ENCODE measurements around the gene MAB21L3. TPM values are rescaled to one million over a fixed set of nuclear protein-coding genes. Genes with fewer than 3 reads are reported as not detected.

The MAB21L3 gene
- total RNA-seq: not detected

DNA sequence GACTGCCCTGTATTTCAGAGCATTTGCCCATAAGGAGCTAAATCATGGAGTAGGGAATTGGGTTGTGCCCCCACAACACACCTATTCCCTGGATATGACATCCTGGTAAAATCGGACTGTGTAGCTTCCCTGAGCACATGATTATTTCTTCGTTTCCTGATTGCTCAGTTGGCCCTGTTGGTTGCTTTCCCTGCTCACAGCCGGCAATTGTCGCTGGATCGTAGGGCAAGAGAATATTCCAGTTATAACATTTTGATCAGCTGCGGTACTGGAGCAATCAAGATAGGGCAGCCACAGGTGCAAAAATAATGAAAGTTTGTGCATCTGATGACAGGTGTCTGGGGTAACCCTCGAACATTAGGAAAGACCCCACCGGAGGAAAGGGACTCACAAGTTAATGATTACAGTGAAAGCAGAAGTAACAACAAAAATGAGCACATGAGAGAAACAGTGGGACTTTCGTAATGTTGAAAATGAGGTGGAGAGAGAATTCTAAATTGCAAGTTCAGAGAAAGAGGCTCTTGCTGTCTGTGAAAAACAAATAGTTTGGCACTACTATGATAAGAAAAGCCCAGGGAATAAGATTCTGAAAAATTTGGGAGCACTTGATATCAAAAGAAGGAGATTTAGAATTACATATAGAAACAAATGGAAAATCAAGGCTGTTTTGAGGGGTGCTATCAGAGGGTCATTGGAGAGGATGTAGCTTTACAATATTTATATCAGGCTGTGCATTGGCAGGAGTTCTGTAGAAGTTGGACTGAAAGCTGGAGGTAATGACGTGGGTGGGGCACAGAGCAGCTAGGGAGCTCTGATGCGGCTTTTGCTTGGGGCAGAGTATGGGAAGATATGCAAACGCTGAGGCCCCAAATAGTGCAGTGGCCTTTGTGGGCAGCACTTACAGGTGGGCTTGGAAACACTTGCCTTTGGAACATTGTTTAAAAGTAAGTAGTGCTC lies at the start of gene MAB21L3:
Gene MAB21L3, plus strand, starts transcription at position 833 of the 957 bp plus-strand sequence. CDS start 1,217 bp downstream, outside the sequence.
- Mint-ChIP-seq H3K27ac (no peak within 1 kb of the TSS), H3K36me3 (ENCODE audit: low read depth) (no peaks in the 10 kb centered on the region), H3K9me3 (ENCODE audit: insufficient read depth) (no peaks in the 10 kb centered on the region), H3K4me3 (no peak within 1 kb of the TSS), H3K27me3 (ENCODE audit: low read depth) (peaks cover 15% of the 10 kb centered on the region), H3K4me1 (ENCODE audit: low read depth) (no peaks in the 10 kb centered on the region)
- ATAC-seq (no peak), DNase-seq (no peak)
- ChIA-PET CTCF (no interaction called here), POLR2A (no interaction called here)

DNA sequence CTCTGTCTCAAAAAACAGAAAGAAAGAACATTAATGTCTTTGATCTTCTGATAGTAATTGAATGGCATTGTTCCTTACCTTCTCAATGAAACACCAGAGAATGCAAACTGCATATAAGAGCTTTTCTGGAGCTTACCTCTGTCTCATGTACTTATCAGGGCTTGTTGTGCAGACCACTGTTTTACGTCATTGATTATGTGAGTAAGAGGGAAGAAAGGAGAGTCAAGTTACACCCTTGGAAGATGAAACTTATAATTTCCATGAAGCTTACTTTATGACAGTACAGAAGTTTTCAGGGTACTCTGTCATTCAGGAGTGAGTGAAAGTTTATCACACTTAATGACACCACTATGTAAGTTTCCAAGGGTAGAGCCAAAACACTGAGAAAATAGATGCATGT lies 49.0 kb upstream of the MAB21L3 start:
- no peaks in the 10 kb centered on the region for H3K9me3 Mint-ChIP-seq (ENCODE audit: insufficient read depth)
- ChIA-PET CTCF (no interaction called here), POLR2A (no interaction called here)
- no peak overlapping the region for H3K27ac Mint-ChIP-seq
- H3K36me3 Mint-ChIP-seq (ENCODE audit: low read depth): no peaks in the 10 kb centered on the region
- H3K4me1 Mint-ChIP-seq (ENCODE audit: low read depth): no peaks in the 10 kb centered on the region
- peaks cover 14% of the 10 kb centered on the region for H3K27me3 Mint-ChIP-seq (ENCODE audit: low read depth)
- ATAC-seq (no peak), DNase-seq (no peak)
- no peak overlapping the region for H3K4me3 Mint-ChIP-seq

DNA sequence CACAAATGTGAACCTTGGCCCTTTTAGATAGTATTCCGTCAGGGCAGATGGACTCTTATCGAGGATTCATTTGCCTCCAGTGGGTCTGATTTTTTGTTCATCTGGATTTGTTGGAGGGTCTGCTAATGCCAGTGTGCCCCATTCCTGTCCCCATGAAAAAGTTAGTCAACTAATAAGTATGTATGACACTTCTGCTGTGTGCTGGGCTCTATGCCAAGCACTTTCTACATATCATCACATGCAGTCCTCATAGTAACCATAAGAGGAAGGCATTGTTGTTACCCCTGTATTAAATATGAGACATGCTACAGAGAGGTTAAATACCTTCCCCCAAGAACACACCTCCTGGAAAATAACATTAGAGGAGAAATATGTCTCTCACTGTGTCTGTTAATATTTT lies 46.6 kb upstream of the MAB21L3 start:
- H3K27me3 Mint-ChIP-seq (ENCODE audit: low read depth): peaks cover 14% of the 10 kb centered on the region
- H3K4me1 Mint-ChIP-seq (ENCODE audit: low read depth): no peaks in the 10 kb centered on the region
- ATAC-seq: no peak
- no peaks in the 10 kb centered on the region for H3K9me3 Mint-ChIP-seq (ENCODE audit: insufficient read depth)
- ChIA-PET CTCF (no interaction called here), POLR2A (no interaction called here)
- H3K4me3 Mint-ChIP-seq: no peak overlapping the region
- no peak for DNase-seq
- H3K27ac Mint-ChIP-seq: no peak overlapping the region
- H3K36me3 Mint-ChIP-seq (ENCODE audit: low read depth): no peaks in the 10 kb centered on the region

DNA sequence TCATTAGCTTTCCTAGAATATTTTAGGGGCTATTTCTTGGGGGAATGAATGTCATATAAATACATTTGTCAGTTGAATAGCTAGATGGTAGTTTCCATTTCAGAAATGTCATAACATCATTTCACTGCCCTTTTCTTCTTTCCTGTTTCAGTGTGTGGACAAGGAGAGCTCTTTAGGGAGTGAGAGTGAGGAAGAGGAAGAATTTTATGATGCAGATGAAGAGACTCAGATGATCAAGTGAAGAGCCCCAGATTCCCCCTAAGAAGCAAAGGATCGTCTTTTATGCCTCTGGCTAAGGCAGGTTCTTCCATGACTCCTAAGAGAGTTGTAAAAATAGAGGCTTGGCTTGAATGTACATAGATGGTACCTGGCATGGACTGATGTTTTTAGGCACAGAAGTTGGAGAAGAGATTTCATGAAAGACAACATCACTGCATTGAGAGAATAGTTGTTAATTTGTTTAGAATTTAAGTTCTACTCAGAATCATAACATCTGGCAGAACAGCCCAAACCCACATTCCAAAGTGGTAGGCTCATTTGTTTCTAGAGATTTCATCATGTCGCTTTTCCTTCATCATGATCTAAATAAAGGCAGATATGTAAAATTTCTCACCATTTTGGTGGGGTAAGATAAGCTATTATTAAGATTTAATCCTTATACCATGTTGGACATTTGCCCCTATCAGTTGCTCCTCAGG lies 44.2 kb upstream of the MAB21L3 start:
- Mint-ChIP-seq H3K27ac (no peak overlapping the region), H3K4me1 (ENCODE audit: low read depth) (no peaks in the 10 kb centered on the region), H3K36me3 (ENCODE audit: low read depth) (no peaks in the 10 kb centered on the region), H3K9me3 (ENCODE audit: insufficient read depth) (no peaks in the 10 kb centered on the region), H3K4me3 (no peak overlapping the region), H3K27me3 (ENCODE audit: low read depth) (peaks cover 12% of the 10 kb centered on the region)
- DNase-seq (no peak), ATAC-seq (no peak)
- CTCF ChIA-PET: no interaction called here
- POLR2A ChIA-PET: no interaction called here

- Mint-ChIP-seq H3K4me3 (no peak overlapping the region), H3K27me3 (ENCODE audit: low read depth) (peaks cover 12% of the 10 kb centered on the region), H3K4me1 (ENCODE audit: low read depth) (no peaks in the 10 kb centered on the region), H3K9me3 (ENCODE audit: insufficient read depth) (no peaks in the 10 kb centered on the region), H3K36me3 (ENCODE audit: low read depth) (no peaks in the 10 kb centered on the region), H3K27ac (no peak overlapping the region)
- DNase-seq (no peak), ATAC-seq (no peak)
- CTCF ChIA-PET: no interaction called here
- POLR2A ChIA-PET: no interaction called here
Measured at GRCh38 chr1:116067566-116067890, 43.7 kb upstream of the MAB21L3 start.

DNA sequence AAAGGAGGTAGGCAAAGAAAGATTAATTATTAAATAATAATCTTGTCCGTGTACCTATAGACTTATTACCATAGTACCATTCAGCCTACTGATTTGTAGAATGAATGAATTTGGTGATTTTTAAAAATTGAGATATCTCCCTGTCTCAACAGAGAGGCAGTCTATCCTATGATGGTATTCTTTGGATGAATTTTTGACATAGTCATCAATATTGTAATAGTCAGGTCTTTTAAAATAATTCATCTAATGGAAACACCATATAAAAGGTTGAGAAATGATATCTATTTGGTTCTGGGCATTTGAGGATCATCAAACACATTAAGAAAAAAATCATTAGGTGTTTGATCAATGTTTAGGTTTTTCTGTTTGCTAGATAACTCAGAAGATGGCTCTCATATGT lies 35.6 kb upstream of the MAB21L3 start:
- no peak overlapping the region for H3K27ac Mint-ChIP-seq
- CTCF ChIA-PET: no interaction called here
- DNase-seq (no peak), ATAC-seq (no peak)
- no peak overlapping the region for H3K4me3 Mint-ChIP-seq
- no peaks in the 10 kb centered on the region for H3K36me3 Mint-ChIP-seq (ENCODE audit: low read depth)
- POLR2A ChIA-PET: no interaction called here
- peaks cover 5% of the 10 kb centered on the region for H3K27me3 Mint-ChIP-seq (ENCODE audit: low read depth)
- no peaks in the 10 kb centered on the region for H3K9me3 Mint-ChIP-seq (ENCODE audit: insufficient read depth)
- no peaks in the 10 kb centered on the region for H3K4me1 Mint-ChIP-seq (ENCODE audit: low read depth)

DNA sequence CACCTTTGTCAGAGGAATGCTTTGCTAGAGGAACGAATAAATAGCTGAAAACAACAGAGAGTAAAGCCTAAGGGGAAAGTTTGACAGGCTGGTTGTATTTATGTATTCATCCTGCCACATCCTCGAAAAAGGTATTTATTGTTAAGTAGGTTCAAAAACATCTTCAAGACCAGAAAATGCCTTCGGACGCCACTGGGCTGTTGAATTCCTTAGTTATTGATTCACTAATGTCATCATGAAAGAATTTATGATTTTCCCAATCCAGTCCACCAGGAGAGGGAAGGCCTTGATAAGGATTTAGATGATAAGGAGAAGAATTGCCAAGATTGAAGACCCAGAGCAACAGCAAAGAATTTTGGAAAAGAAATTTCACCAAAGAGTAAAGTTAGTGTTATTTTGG lies 35.2 kb upstream of the MAB21L3 start:
- DNase-seq (no peak), ATAC-seq (no peak)
- Mint-ChIP-seq H3K9me3 (ENCODE audit: insufficient read depth) (no peaks in the 10 kb centered on the region), H3K27me3 (ENCODE audit: low read depth) (peaks cover 8% of the 10 kb centered on the region), H3K27ac (no peak overlapping the region), H3K4me3 (no peak overlapping the region), H3K4me1 (ENCODE audit: low read depth) (no peaks in the 10 kb centered on the region), H3K36me3 (ENCODE audit: low read depth) (no peaks in the 10 kb centered on the region)
- POLR2A ChIA-PET: no interaction called here
- CTCF ChIA-PET: no interaction called here

DNA sequence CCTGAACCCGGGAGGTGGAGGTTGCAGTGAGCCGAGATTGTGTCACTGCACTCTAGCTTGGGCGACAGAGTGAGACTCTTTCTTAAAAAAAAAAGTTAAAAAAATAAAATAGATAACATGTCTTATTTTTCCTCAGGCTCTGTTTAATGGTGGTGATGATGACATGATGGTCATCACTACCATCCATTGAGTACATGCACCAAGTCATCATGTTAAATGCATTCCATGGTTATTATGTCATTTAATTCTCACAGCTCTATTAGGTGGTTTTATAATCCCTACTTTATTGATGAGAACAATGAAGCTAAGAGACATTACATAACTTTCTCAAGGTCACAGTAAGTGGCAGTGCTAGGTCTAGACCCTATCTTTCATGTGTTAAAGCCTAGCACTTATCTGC lies 34.4 kb upstream of the MAB21L3 start:
- H3K27ac Mint-ChIP-seq: no peak overlapping the region
- DNase-seq: no peak
- POLR2A ChIA-PET: no interaction called here
- ATAC-seq: no peak
- H3K9me3 Mint-ChIP-seq (ENCODE audit: insufficient read depth): no peaks in the 10 kb centered on the region
- H3K27me3 Mint-ChIP-seq (ENCODE audit: low read depth): peaks cover 7% of the 10 kb centered on the region
- CTCF ChIA-PET: no interaction called here
- no peaks in the 10 kb centered on the region for H3K36me3 Mint-ChIP-seq (ENCODE audit: low read depth)
- H3K4me1 Mint-ChIP-seq (ENCODE audit: low read depth): no peaks in the 10 kb centered on the region
- H3K4me3 Mint-ChIP-seq: no peak overlapping the region

DNA sequence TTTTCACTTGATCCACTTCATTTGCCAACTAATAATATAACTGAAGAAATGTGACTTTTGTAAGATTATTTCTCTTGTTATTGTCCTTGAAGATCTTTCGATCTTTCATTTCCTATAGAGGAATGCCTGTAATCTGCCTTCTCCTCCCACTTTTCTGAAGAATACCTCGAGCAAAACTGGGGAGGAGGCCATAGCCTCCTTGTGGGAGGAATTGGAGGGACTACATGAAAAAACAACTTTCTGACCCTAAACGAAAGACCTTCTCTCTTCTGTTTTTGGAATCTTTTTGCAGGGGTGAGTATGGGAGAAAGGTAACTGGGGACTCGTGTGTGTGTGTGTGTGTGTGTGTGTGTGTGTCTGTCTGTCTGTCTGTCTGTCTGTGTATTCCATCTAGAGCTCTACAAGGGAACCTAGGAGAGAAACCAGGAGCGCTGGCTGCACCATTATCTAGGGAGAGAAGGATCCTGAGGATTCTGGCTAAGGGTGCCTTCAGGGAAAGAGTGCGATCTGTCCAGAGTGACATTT lies 32.4 kb upstream of the MAB21L3 start:
- Mint-ChIP-seq H3K4me3 (no peak overlapping the region), H3K27me3 (ENCODE audit: low read depth) (peaks cover 6% of the 10 kb centered on the region), H3K36me3 (ENCODE audit: low read depth) (no peaks in the 10 kb centered on the region), H3K4me1 (ENCODE audit: low read depth) (no peaks in the 10 kb centered on the region), H3K27ac (no peak overlapping the region), H3K9me3 (ENCODE audit: insufficient read depth) (no peaks in the 10 kb centered on the region)
- no peak for DNase-seq
- CTCF ChIA-PET: no interaction called here
- no peak for ATAC-seq
- POLR2A ChIA-PET: no interaction called here

GRCh38 chr1:116087628-116088027 lies 23.6 kb upstream of the MAB21L3 start:
- no peaks in the 10 kb centered on the region for H3K4me1 Mint-ChIP-seq (ENCODE audit: low read depth)
- no peak overlapping the region for H3K27ac Mint-ChIP-seq
- ATAC-seq (no peak), DNase-seq (no peak)
- POLR2A ChIA-PET: no interaction called here
- peaks cover 19% of the 10 kb centered on the region for H3K9me3 Mint-ChIP-seq (ENCODE audit: insufficient read depth)
- no peak overlapping the region for H3K4me3 Mint-ChIP-seq
- H3K36me3 Mint-ChIP-seq (ENCODE audit: low read depth): peaks cover 5% of the 10 kb centered on the region
- CTCF ChIA-PET: no interaction called here
- peaks cover 18% of the 10 kb centered on the region for H3K27me3 Mint-ChIP-seq (ENCODE audit: low read depth)

DNA sequence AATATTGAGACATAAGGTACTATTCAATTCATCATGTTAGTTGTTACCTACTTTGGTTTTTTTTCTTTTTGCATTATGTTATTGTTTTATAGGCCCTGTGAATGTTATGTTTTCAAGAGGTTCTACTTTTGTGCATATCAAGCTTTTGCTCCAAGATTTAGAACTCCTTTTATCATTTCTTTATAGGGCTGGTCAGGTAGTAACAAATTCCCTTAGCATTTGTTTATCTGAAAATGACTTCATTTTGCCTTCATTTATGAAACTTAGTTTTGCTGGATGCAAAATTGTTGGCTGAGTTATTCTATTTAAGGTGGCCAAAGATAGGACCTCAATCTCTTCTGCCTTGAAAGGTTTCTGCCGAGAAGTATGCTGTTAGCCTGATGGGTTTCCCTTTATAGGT lies 21.3 kb upstream of the MAB21L3 start:
- H3K27me3 Mint-ChIP-seq (ENCODE audit: low read depth): peaks cover 17% of the 10 kb centered on the region
- H3K9me3 Mint-ChIP-seq (ENCODE audit: insufficient read depth): peaks cover 19% of the 10 kb centered on the region

GRCh38 chr1:116091083-116091482 lies 20.1 kb upstream of the MAB21L3 start:
- Mint-ChIP-seq H3K4me3 (no peak overlapping the region), H3K27me3 (ENCODE audit: low read depth) (peaks cover 15% of the 10 kb centered on the region), H3K27ac (no peak overlapping the region), H3K9me3 (ENCODE audit: insufficient read depth) (peaks cover 19% of the 10 kb centered on the region), H3K36me3 (ENCODE audit: low read depth) (peaks cover 5% of the 10 kb centered on the region), H3K4me1 (ENCODE audit: low read depth) (no peaks in the 10 kb centered on the region)
- no peak for ATAC-seq
- ChIA-PET CTCF (no interaction called here), POLR2A (no interaction called here)
- no peak for DNase-seq

More for the DNA sequence above, 21.3 kb upstream of the MAB21L3 start:
- no peaks in the 10 kb centered on the region for H3K4me1 Mint-ChIP-seq (ENCODE audit: low read depth)
- H3K27ac Mint-ChIP-seq: no peak overlapping the region
- ATAC-seq: no peak
- no peak overlapping the region for H3K4me3 Mint-ChIP-seq
- no peak for DNase-seq
- ChIA-PET CTCF (no interaction called here), POLR2A (no interaction called here)
- H3K36me3 Mint-ChIP-seq (ENCODE audit: low read depth): peaks cover 5% of the 10 kb centered on the region
